Prostate gland (tissue), 2 donors: ENCODE results near the gene UNC5B. TPM values are rescaled to one million over a fixed set of nuclear protein-coding genes. Genes with fewer than 3 reads are reported as not detected.

Experiments used
- DNase-seq: peaks from one replicate; pipeline ENCODE4 v3.0.0-alpha.2; 2019; ENCODE audit warnings: low spot score
- H3K27ac ChIP-seq, 2 donors: fragments of 200-600 bp; sonication (generic); 2 replicates each; pipeline ENCODE4 v1.5.1; 2017 to 2019
- H3K27me3 ChIP-seq: fragments of 200-600 bp; sonication (generic); replicated peaks from 2 replicates; pipeline ENCODE4 v1.5.1; 2019; ENCODE audit not compliant: insufficient read depth
- H3K36me3 ChIP-seq, 2 donors: fragments of 200-600 bp; sonication (generic); 1 replicate in 1 of 2; 2 replicates in 1 of 2; pipeline versions ENCODE4 v1.5.1 to v1.8.1; 2017 to 2019
- H3K4me1 ChIP-seq: fragments of 200-600 bp; sonication (generic); replicated peaks from 2 replicates; pipeline ENCODE4 v1.5.1; 2019
- H3K4me3 ChIP-seq, 2 donors: fragments of 200-600 bp; sonication (generic); 2 replicates each; pipeline ENCODE4 v1.5.1; 2017 to 2019
- H3K9me3 ChIP-seq: fragments of 200-600 bp; sonication (generic); 2 replicates; pipeline ENCODE4 v1.5.1; 2017
- CTCF ChIP-seq, 4 experiments: fragments of 200-600 bp in 2 of 4; fragments of 450-650 bp in 2 of 4; sonication (generic) in 2 of 4; IDR thresholded peaks; 1 replicate in 3 of 4; 2 replicates in 1 of 4; pipeline ENCODE4 v1.5.1; 2016 to 2019; ENCODE audit warnings: antibody characterized with exemption in 4 of 4, mild to moderate bottlenecking in 2 of 4, moderate library complexity in 2 of 4
- POLR2A ChIP-seq: fragments of 450-650 bp; IDR thresholded peaks from one replicate; pipeline ENCODE4 v1.6.1; 2016; ENCODE audit warnings: antibody characterized with exemption, mild to moderate bottlenecking
- POLR2AphosphoS5 ChIP-seq: sonication (generic); formaldehyde crosslinking; IDR thresholded peaks from one replicate; pipeline ENCODE4 v1.6.1; 2017; ENCODE audit warnings: antibody characterized with exemption
- WGBS: methylation state at CpG from one replicate; pipeline ENCODE4 v1.1.5; 2018; 5-methylcytosine and 5-hydroxymethylcytosine counted together
- intact Hi-C: fragments of 100-400 bp; cut with DNase I; formaldehyde crosslinking; loops from one replicate; pipeline ENCODE4 v1.14.2; 2022
- total RNA-seq, 2 donors: library from RNA; depleted of rRNA; stranded (reverse); fragments of >200 nt; gene quantifications; one replicate each; pipeline ENCODE4 v1.1.0, GENCODE V29; 2016

Gene UNC5B
- total RNA-seq, 2 donors from 2014 or later, result 12.8 to 58.4 TPM

- 82% methylated on average over 10 of the region's 10 CpGs for WGBS
These were observed 127.6 kb downstream of the UNC5B start for GRCh38 chr10:71339796-71340589.

DNA sequence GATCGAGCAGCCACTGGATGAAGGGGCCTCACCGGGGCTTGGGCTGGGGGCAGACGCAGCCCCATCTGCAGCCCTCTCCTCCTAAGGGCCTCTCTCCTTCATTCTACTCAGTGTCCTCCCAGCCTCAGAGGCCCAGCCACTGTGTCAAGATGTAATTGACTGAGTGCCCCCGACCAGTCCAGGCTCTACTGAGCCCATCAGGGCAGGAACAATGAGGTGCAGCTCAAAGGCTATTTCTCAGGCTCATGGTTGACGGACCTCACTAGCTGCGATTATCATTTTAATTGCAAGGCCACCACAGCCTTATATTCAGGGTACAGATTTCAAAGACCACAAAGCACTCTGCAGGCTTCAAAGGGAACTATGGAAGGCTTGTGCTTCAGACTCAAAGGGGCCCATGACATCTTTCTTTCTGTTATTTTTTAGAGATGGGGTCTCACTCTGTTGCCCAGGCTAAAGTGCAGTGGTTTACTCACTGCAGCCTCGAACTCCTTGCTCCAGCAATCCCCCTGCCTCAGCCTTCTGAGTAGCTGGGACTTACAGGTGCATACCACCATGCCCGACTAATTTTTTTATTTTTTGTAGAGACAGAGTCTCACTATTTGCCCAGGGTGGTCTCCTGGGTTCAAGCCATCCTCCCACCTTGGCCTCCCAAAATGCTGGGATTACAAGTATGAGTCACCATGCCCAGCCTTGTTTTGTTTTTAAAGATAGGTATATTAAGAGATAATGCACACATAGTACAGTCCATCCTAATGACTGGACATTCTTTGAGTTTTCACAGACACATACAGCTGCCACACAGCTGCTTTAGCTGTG is 130.4 kb downstream of the UNC5B start:
- DNase-seq, result no peak
- intact Hi-C loops, result no loop called here
- TF ChIP-seq POLR2AphosphoS5 (no peak), CTCF (IDR thresholded peaks at IDR 0.05) (no peak), POLR2A (no peak)
- no peak overlapping the region for H3K27ac ChIP-seq
- H3K27me3 ChIP-seq, result no peaks in the 10 kb centered on the region
- no peaks in the 10 kb centered on the region for H3K36me3 ChIP-seq
- H3K4me1 ChIP-seq, result peaks cover 11% of the 10 kb centered on the region
- H3K4me3 ChIP-seq, result no peak overlapping the region
- H3K9me3 ChIP-seq, result no peaks in the 10 kb centered on the region
- WGBS, result 87% methylated on average over 8 of the region's 8 CpGs

More at GRCh38 chr10:71339796-71340589, 127.6 kb downstream of the UNC5B start:
- H3K27ac ChIP-seq, result no peak overlapping the region
- intact Hi-C loops, result no loop called here
- no peaks in the 10 kb centered on the region for H3K36me3 ChIP-seq
- H3K27me3 ChIP-seq, result no peaks in the 10 kb centered on the region
- H3K9me3 ChIP-seq, result no peaks in the 10 kb centered on the region
- peaks cover 6% of the 10 kb centered on the region for H3K4me1 ChIP-seq
- TF ChIP-seq POLR2A, result no peak
- TF ChIP-seq CTCF (IDR thresholded peaks at IDR 0.05), result no peak
- no peak for TF ChIP-seq POLR2AphosphoS5
- DNase-seq, result no peak
- H3K4me3 ChIP-seq, result no peak overlapping the region

- Histone ChIP-seq H3K9me3 (no peaks in the 10 kb centered on the region), H3K4me3 (no peak overlapping the region), H3K27me3 (no peaks in the 10 kb centered on the region), H3K36me3 (no peaks in the 10 kb centered on the region), H3K27ac (no peak overlapping the region), H3K4me1 (peaks cover 15% of the 10 kb centered on the region)
- 88% methylated on average over 5 of the region's 5 CpGs for WGBS
- DNase-seq, result no peak
- intact Hi-C loops, result no loop called here
- TF ChIP-seq CTCF (IDR thresholded peaks at IDR 0.05) (no peak), POLR2A (no peak), POLR2AphosphoS5 (no peak)
These were observed 131.0 kb downstream of the UNC5B start for GRCh38 chr10:71343392-71343773.

DNA sequence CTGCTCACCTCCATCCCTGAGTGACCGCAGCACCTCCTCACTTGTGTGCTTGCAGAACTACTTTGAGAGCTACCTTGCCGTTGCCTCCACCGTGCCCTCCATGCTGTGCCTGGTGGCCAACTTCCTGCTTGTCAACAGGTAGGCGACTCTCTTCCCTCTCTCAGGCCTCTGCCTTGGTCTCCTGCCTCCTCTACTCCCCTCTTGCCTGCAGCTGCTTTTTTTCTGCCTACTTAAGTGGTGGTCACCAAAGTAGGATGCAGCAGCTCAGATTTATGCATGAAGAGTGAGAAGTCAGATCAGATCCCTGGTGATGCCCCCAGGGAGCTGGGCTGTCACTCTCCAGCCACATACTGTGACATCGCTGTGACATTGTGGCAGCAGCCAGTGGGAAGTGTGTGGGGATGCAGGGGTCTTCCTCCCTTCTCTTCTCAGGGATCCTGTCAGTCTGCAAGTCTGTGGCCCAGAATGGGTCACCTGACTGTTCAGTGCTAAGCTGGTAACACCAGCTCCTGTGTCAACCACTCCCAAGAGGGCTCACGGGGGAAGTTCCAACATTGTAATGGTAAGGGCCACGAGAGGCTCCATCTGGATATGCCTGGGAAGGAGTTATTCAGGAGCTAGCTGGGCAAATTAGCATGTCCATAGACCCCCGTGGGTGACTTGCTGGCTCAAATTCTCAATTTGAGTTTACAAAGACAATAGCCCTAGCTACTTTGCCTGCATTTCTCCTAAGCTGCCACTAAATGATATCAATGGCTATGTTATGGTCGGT is 132.0 kb downstream of the UNC5B start:
- DNase-seq, result no peak
- H3K27ac ChIP-seq, result no peak overlapping the region
- TF ChIP-seq CTCF (IDR thresholded peaks at IDR 0.05) (no peak), POLR2A (no peak), POLR2AphosphoS5 (no peak)

More for the DNA sequence above, 132.0 kb downstream of the UNC5B start:
- H3K9me3 ChIP-seq, result no peaks in the 10 kb centered on the region
- 92% methylated on average over 9 of the region's 9 CpGs for WGBS
- no peaks in the 10 kb centered on the region for H3K36me3 ChIP-seq
- no peaks in the 10 kb centered on the region for H3K27me3 ChIP-seq
- H3K4me3 ChIP-seq, result no peak overlapping the region
- intact Hi-C loops, result no loop called here
- H3K4me1 ChIP-seq, result peaks cover 15% of the 10 kb centered on the region
